ENCODE data around the gene BMPER. TPM values are rescaled to one million over a fixed set of nuclear protein-coding genes. Genes with fewer than 3 reads are reported as not detected.

Gene BMPER
- total and polyA plus RNA-seq, 2 experiments from 2014 or later: 4.5 to 6.3 TPM

DNA sequence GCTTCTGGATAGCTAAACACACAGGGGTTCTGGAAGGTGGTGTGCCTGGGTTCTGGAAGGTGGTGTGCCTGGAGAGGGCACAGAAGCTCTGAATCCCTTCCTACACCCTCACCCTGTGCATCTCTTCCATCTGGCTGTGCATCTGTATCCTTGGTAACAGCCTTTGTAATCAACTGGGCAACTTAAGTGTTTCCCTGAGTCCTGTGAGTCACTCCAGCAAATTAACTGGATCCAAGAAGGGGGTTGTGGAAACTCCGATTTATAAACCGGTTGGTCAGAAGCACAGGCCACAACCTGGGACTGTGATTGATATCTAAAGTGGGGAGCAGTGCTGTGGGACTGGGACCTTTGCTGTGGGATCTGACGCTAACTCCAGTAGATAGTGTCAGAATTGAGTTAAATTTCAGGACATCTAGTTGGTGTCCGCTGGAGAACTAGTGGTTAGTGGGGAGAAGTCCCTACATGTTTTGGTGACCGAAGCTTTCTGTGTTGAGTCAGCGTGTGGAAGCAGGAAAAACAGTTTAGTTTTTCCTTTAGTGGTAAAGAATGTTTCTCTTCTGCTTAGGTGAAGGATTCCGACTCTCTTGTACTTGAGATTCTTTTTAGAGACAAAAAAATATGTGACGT is 228.1 kb downstream of the BMPER start:
- H3K79me2 ChIP-seq: no peaks in the 10 kb centered on the region

DNA sequence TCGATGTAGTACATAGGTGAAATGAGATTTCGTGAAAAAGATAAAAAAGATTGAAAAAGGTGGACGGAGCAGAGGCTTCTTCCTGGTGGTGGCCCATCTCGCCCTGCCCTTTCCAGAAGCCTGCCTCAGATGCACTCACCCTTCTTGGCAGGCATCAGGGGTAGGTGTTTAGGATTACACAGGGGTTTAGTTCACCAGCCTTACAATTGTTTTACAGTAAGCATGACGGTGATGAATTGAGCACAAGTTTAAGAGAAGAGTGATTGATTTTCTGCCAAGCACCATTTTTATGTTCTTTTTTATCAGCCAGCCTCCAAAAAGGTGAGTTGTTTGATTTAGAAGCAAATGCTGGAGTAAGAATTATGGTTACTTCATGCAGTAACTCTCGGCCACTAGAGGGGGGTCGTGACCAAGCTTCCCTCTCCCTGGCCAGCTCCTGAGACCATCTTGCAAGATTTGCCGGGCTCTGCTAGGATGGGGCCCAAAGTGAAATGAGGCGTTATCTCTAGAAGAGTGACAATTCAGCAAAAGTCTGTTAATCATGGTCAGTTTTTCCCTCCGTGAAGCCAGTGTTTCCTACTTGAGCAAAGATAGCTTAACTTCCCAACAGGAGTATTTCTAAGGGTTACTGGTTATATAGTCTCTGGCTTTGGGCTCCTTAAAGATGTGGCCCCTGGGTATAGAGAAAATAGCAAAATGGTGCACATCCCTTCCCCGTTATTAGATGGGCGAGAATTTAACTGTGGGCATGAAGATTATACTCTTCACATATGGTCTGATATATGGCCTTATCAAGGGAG is 228.8 kb downstream of the BMPER start:
- no peak for TF ChIP-seq EZH2phosphoT487 (IDR thresholded peaks at IDR 0.05; ENCODE audit: low read depth, severe bottlenecking, unreplicated experiment)
- TF ChIP-seq, protein P1, sequence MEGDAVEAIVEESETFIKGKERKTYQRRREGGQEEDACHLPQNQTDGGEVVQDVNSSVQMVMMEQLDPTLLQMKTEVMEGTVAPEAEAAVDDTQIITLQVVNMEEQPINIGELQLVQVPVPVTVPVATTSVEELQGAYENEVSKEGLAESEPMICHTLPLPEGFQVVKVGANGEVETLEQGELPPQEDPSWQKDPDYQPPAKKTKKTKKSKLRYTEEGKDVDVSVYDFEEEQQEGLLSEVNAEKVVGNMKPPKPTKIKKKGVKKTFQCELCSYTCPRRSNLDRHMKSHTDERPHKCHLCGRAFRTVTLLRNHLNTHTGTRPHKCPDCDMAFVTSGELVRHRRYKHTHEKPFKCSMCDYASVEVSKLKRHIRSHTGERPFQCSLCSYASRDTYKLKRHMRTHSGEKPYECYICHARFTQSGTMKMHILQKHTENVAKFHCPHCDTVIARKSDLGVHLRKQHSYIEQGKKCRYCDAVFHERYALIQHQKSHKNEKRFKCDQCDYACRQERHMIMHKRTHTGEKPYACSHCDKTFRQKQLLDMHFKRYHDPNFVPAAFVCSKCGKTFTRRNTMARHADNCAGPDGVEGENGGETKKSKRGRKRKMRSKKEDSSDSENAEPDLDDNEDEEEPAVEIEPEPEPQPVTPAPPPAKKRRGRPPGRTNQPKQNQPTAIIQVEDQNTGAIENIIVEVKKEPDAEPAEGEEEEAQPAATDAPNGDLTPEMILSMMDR (IDR thresholded peaks at IDR 0.05; ENCODE audit: poor library complexity): peak; percentile 79
- Histone ChIP-seq H3K27me3 (no peaks in the 10 kb centered on the region), H3K4me1 (ENCODE audit: insufficient read depth) (no peaks in the 10 kb centered on the region), H3K4me3 (no peak overlapping the region), H3K9me3 (ENCODE audit: low read depth) (no peaks in the 10 kb centered on the region), H2AFZ (no peak overlapping the region), H3K9me2 (replicated peaks; ENCODE audit: insufficient read depth) (no peaks in the 10 kb centered on the region), H3K27ac (no peak overlapping the region), H4K20me1 (ENCODE audit: insufficient read depth, poor library complexity, severe bottlenecking) (no peaks in the 10 kb centered on the region), H3K4me2 (no peak overlapping the region), H3K36me3 (replicated peaks; ENCODE audit: insufficient read depth, low read depth) (no peaks in the 10 kb centered on the region), H3K79me2 (no peaks in the 10 kb centered on the region)
- DNase-seq (ENCODE audit: low spot score): peak; percentile 85
- WGBS (ENCODE audit: low lambda C conversion rate, missing lambda C conversion rate): 41% methylated on average over 12 of the region's 12 CpGs

More for the DNA sequence above, 228.1 kb downstream of the BMPER start:
- peak; percentile 25 for DNase-seq (ENCODE audit: low spot score)
- Histone ChIP-seq H3K4me2 (no peak overlapping the region), H3K27me3 (no peaks in the 10 kb centered on the region), H3K9me3 (ENCODE audit: low read depth) (no peaks in the 10 kb centered on the region), H2AFZ (no peak overlapping the region), H3K9me2 (replicated peaks; ENCODE audit: insufficient read depth) (no peaks in the 10 kb centered on the region), H4K20me1 (ENCODE audit: insufficient read depth, poor library complexity, severe bottlenecking) (no peaks in the 10 kb centered on the region), H3K27ac (no peak overlapping the region), H3K4me1 (ENCODE audit: insufficient read depth) (no peaks in the 10 kb centered on the region), H3K36me3 (replicated peaks; ENCODE audit: insufficient read depth, low read depth) (no peaks in the 10 kb centered on the region), H3K4me3 (no peak overlapping the region)
- no peak for TF ChIP-seq EZH2 (IDR thresholded peaks at IDR 0.05; ENCODE audit: borderline replicate concordance)
- no peak for TF ChIP-seq EZH2phosphoT487 (IDR thresholded peaks at IDR 0.05; ENCODE audit: low read depth, severe bottlenecking, unreplicated experiment)
- TF ChIP-seq, protein P1 (IDR thresholded peaks at IDR 0.05; ENCODE audit: poor library complexity): no peak
- 74% methylated on average over 8 of the region's 8 CpGs for WGBS (ENCODE audit: low lambda C conversion rate, missing lambda C conversion rate)

DNA sequence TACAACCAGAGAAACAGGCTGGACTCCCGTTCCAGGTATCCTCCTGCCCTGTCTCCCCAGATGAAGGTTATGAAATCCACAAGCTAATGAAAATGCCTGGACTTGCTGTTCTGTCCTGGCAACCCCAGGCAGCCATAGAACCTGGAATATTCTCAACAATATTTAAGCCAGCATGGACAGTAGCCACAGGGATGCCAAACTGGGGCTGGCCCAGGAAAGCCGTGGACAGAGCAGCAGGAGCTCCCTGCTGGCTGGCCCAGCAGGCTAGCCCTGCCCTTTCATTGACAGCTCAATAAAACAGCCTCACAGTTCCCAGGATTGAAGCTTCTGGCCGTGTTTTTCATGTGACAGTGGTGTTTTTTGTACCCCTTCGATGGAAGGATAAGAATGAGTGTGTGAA is 230.6 kb downstream of the BMPER start:
- Histone ChIP-seq H3K36me3 (replicated peaks; ENCODE audit: insufficient read depth, low read depth) (no peaks in the 10 kb centered on the region), H3K4me1 (ENCODE audit: insufficient read depth) (no peaks in the 10 kb centered on the region), H4K20me1 (ENCODE audit: insufficient read depth, poor library complexity, severe bottlenecking) (no peaks in the 10 kb centered on the region), H3K27ac (no peak overlapping the region), H2AFZ (no peak overlapping the region), H3K4me2 (no peak overlapping the region), H3K9me3 (ENCODE audit: low read depth) (no peaks in the 10 kb centered on the region), H3K27me3 (no peaks in the 10 kb centered on the region), H3K9me2 (replicated peaks; ENCODE audit: insufficient read depth) (no peaks in the 10 kb centered on the region), H3K4me3 (no peak overlapping the region), H3K79me2 (no peaks in the 10 kb centered on the region)
- no peak for DNase-seq (ENCODE audit: low spot score)
- WGBS (ENCODE audit: low lambda C conversion rate, missing lambda C conversion rate): 72% methylated on average over 4 of the region's 4 CpGs
- no peak for TF ChIP-seq EZH2 (IDR thresholded peaks at IDR 0.05; ENCODE audit: borderline replicate concordance)
- TF ChIP-seq EZH2phosphoT487 (IDR thresholded peaks at IDR 0.05; ENCODE audit: low read depth, severe bottlenecking, unreplicated experiment): no peak
- TF ChIP-seq, protein P1 (IDR thresholded peaks at IDR 0.05; ENCODE audit: poor library complexity): no peak
